Colonic mucosa (tissue), 4 donors: ENCODE data around the gene CYYR1. TPM values are rescaled to one million over a fixed set of nuclear protein-coding genes. Genes with fewer than 3 reads are reported as not detected.

ENCODE experiments used
- DNase-seq: peaks from one replicate; pipeline ENCODE4 v3.0.0-alpha.2; 2020
- H3K27ac ChIP-seq: fragments of 200-600 bp; one replicate; pipeline ENCODE4 v1.8.0; 2021
- H3K27me3 ChIP-seq: fragments of 200-600 bp; one replicate; pipeline ENCODE4 v1.8.0; 2021
- H3K36me3 ChIP-seq: fragments of 200-600 bp; one replicate; pipeline ENCODE4 v1.8.0; 2021
- H3K4me1 ChIP-seq: fragments of 200-600 bp; one replicate; pipeline ENCODE4 v1.8.0; 2021; ENCODE audit warnings: mild to moderate bottlenecking
- H3K4me3 ChIP-seq: fragments of 200-600 bp; one replicate; pipeline ENCODE4 v1.8.0; 2021
- H3K9ac ChIP-seq, 2 donors: one replicate each; pipeline ENCODE4 v1.7.0; 2013; ENCODE audit warnings: control low read depth in 2 of 2, low read depth in 2 of 2, low read length in 2 of 2
- H3K9me3 ChIP-seq: fragments of 200-600 bp; one replicate; pipeline ENCODE4 v1.8.0; 2021
- intact Hi-C: fragments of 100-400 bp; cut with DNase I; formaldehyde crosslinking; loops from one replicate; pipeline ENCODE4 v1.14.1; 2022
- total RNA-seq, 2 donors: library from RNA; stranded (reverse); fragmentation: NEBNext Ultra II Directional in 1 of 2; extraction: Animal tissue kit (Norgen Biotek cat#: 25700) in 1 of 2; gene quantifications; one replicate each; pipeline ENCODE4 v1.2.1, GENCODE V29; 2021
- TF ChIP-seq, protein P1 (sequence below): fragments of 200-600 bp; IDR thresholded peaks from one replicate; pipeline ENCODE4 v1.8.0; 2022; ENCODE audit warnings: antibody characterized with exemption, mild to moderate bottlenecking
- donor health status: healthy.
- donor health status: DM: no; HTN: no; CAD: no.
- donor health status: DM: no; HTN: no; CAD: no.

Gene CYYR1
- total RNA-seq, 2 donors from 2014 or later, result 1.6 to 5.5 TPM

- Histone ChIP-seq H3K36me3 (no peaks in the 10 kb centered on the region), H3K9me3 (no peaks in the 10 kb centered on the region), H3K27me3 (no peaks in the 10 kb centered on the region), H3K27ac (no peak overlapping the region), H3K4me3 (no peak overlapping the region), H3K9ac (no peak overlapping the region), H3K4me1 (no peaks in the 10 kb centered on the region)
- TF ChIP-seq, protein P1, sequence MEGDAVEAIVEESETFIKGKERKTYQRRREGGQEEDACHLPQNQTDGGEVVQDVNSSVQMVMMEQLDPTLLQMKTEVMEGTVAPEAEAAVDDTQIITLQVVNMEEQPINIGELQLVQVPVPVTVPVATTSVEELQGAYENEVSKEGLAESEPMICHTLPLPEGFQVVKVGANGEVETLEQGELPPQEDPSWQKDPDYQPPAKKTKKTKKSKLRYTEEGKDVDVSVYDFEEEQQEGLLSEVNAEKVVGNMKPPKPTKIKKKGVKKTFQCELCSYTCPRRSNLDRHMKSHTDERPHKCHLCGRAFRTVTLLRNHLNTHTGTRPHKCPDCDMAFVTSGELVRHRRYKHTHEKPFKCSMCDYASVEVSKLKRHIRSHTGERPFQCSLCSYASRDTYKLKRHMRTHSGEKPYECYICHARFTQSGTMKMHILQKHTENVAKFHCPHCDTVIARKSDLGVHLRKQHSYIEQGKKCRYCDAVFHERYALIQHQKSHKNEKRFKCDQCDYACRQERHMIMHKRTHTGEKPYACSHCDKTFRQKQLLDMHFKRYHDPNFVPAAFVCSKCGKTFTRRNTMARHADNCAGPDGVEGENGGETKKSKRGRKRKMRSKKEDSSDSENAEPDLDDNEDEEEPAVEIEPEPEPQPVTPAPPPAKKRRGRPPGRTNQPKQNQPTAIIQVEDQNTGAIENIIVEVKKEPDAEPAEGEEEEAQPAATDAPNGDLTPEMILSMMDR, result no peak
- intact Hi-C loops, result no loop called here
- no peak for DNase-seq
Observed at GRCh38 chr21:26597031-26597430, 23.9 kb upstream of the CYYR1 start.

GRCh38 chr21:26595971-26596370, 22.9 kb upstream of the CYYR1 start:
- no peak overlapping the region for H3K4me3 ChIP-seq
- H3K27me3 ChIP-seq, result no peaks in the 10 kb centered on the region
- TF ChIP-seq, protein P1, result no peak
- H3K9ac ChIP-seq, result no peak overlapping the region
- no peak for DNase-seq
- H3K27ac ChIP-seq, result no peak overlapping the region
- no peaks in the 10 kb centered on the region for H3K4me1 ChIP-seq
- intact Hi-C loops, result no loop called here
- H3K9me3 ChIP-seq, result no peaks in the 10 kb centered on the region
- H3K36me3 ChIP-seq, result no peaks in the 10 kb centered on the region

- Histone ChIP-seq H3K36me3 (no peaks in the 10 kb centered on the region), H3K9ac (no peak overlapping the region), H3K4me1 (no peaks in the 10 kb centered on the region), H3K4me3 (no peak overlapping the region), H3K27ac (no peak overlapping the region), H3K27me3 (no peaks in the 10 kb centered on the region), H3K9me3 (no peaks in the 10 kb centered on the region)
- TF ChIP-seq, protein P1, result no peak
- DNase-seq, result no peak
- intact Hi-C loops, result no loop called here
Observed at GRCh38 chr21:26593800-26594199, 20.7 kb upstream of the CYYR1 start.

DNA sequence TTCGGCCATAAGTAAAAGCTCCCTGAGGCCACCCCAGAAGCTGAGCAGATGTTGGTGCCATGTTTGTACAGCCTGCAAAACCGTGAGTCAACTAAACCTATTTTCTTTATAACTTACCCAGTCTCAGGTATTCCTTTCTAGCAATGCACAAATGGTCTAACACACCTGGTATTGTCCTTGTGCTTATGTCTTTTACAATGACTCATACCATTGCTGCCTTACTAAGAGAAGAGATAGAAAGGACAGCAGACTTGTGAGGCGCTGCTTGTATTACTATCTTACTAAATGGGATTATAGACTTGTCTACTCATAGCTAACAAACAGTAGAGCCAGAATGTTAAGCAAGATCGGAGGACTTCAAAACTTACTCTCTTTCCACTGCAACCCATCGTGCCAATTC, 18.5 kb upstream of the CYYR1 start:
- TF ChIP-seq, protein P1, result no peak
- intact Hi-C loops, result no loop called here
- no peaks in the 10 kb centered on the region for H3K36me3 ChIP-seq
- no peak overlapping the region for H3K9ac ChIP-seq
- H3K4me1 ChIP-seq, result no peaks in the 10 kb centered on the region
- DNase-seq, result no peak
- H3K4me3 ChIP-seq, result no peak overlapping the region
- no peak overlapping the region for H3K27ac ChIP-seq
- no peaks in the 10 kb centered on the region for H3K27me3 ChIP-seq
- no peaks in the 10 kb centered on the region for H3K9me3 ChIP-seq

DNA sequence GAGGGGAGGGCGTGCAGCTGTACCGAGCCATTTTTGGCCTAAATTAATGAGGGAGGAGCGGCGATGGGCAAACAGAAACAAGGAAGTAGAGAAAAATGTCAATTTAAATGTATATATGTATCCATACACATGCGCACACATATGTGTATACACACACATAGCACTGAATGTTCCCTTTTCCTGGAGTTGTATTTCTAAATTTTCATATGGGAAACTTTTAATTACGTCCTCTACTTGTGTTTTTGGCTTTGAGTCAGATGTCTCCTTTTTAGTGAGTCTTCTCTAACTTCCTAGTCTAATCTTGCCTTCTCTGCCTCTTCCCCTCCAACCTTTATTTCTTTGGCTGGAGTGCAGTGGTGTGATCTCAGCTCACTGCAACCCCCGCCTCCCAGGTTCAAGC, 15.4 kb upstream of the CYYR1 start:
- intact Hi-C loops, result no loop called here
- no peak overlapping the region for H3K9ac ChIP-seq
- no peaks in the 10 kb centered on the region for H3K9me3 ChIP-seq
- TF ChIP-seq, protein P1, result no peak
- DNase-seq, result no peak
- H3K4me3 ChIP-seq, result no peak overlapping the region
- H3K27ac ChIP-seq, result no peak overlapping the region
- no peaks in the 10 kb centered on the region for H3K4me1 ChIP-seq
- no peaks in the 10 kb centered on the region for H3K27me3 ChIP-seq
- no peaks in the 10 kb centered on the region for H3K36me3 ChIP-seq

- intact Hi-C loops, result no loop called here
- no peak for DNase-seq
- Histone ChIP-seq H3K27ac (no peak overlapping the region), H3K27me3 (no peaks in the 10 kb centered on the region), H3K9me3 (no peaks in the 10 kb centered on the region), H3K9ac (no peak overlapping the region), H3K4me3 (no peak overlapping the region), H3K36me3 (no peaks in the 10 kb centered on the region), H3K4me1 (no peaks in the 10 kb centered on the region)
- TF ChIP-seq, protein P1, result no peak
Observed at GRCh38 chr21:26587736-26588201, 14.7 kb upstream of the CYYR1 start.
